ENCODE data around the gene PCGF1.

The PCGF1 gene

GRCh38 chr2:74511104-74511989 lies 3.9 kb upstream of the PCGF1 start:
- no peak overlapping the region for H3K4me3 ChIP-seq (ENCODE audit: low read depth, low read length)
- H3K27me3 ChIP-seq (replicated peaks), result peaks cover 52% of the 10 kb centered on the region
- no peaks in the 10 kb centered on the region for H3K36me3 ChIP-seq (replicated peaks)
- no peak for TF ChIP-seq CTCF (IDR thresholded peaks at IDR 0.05; ENCODE audit: low read depth, low read length, missing control alignments)
- H3K27ac ChIP-seq, result no peak overlapping the region
- in situ Hi-C loops (cut with HindIII; ENCODE audit: low pct_ligation_motif_present, low sequenced_read_pairs), result no loop called here
- DNase-seq, result no peak

GRCh38 chr2:74510272-74510671 lies 2.8 kb upstream of the PCGF1 start:
- in situ Hi-C loops (cut with HindIII; ENCODE audit: low pct_ligation_motif_present, low sequenced_read_pairs), result no loop called here
- TF ChIP-seq CTCF (IDR thresholded peaks at IDR 0.05; ENCODE audit: low read depth, low read length, missing control alignments), result no peak
- no peak overlapping the region for H3K27ac ChIP-seq
- DNase-seq, result no peak
- H3K4me3 ChIP-seq (ENCODE audit: low read depth, low read length), result no peak overlapping the region
- peaks cover 7% of the 10 kb centered on the region for H3K36me3 ChIP-seq (replicated peaks)
- H3K27me3 ChIP-seq (replicated peaks), result peaks cover 42% of the 10 kb centered on the region

GRCh38 chr2:74507926-74508520 lies 528 bp upstream of the PCGF1 start:
- peaks cover 19% of the 10 kb centered on the region for H3K27me3 ChIP-seq (replicated peaks)
- in situ Hi-C loops (cut with HindIII; ENCODE audit: low pct_ligation_motif_present, low sequenced_read_pairs), result no loop called here
- peak overlapping the region; percentile 100 for H3K4me3 ChIP-seq (ENCODE audit: low read depth, low read length)
- H3K36me3 ChIP-seq (replicated peaks), result peaks cover 8% of the 10 kb centered on the region
- H3K27ac ChIP-seq, result peak overlapping the region; percentile 97
- TF ChIP-seq CTCF (IDR thresholded peaks at IDR 0.05; ENCODE audit: low read depth, low read length, missing control alignments), result no peak
- DNase-seq, result no peak

- DNase-seq, result no peak
- Histone ChIP-seq H3K4me3 (ENCODE audit: low read depth, low read length) (no peak overlapping the region), H3K36me3 (replicated peaks) (peaks cover 8% of the 10 kb centered on the region), H3K27me3 (replicated peaks) (no peaks in the 10 kb centered on the region), H3K27ac (no peak overlapping the region)
- no peak for TF ChIP-seq CTCF (IDR thresholded peaks at IDR 0.05; ENCODE audit: low read depth, low read length, missing control alignments)
- in situ Hi-C loops (cut with HindIII; ENCODE audit: low pct_ligation_motif_present, low sequenced_read_pairs), result no loop called here
These were observed 1.8 kb downstream of the PCGF1 start for GRCh38 chr2:74505448-74506246.

- Histone ChIP-seq H3K4me3 (ENCODE audit: low read depth, low read length) (peak overlapping the region; percentile 68), H3K36me3 (replicated peaks) (peaks cover 8% of the 10 kb centered on the region), H3K27ac (no peak overlapping the region), H3K27me3 (replicated peaks) (peaks cover 7% of the 10 kb centered on the region)
- no peak for DNase-seq
- in situ Hi-C loops (cut with HindIII; ENCODE audit: low pct_ligation_motif_present, low sequenced_read_pairs), result no loop called here
- TF ChIP-seq CTCF (IDR thresholded peaks at IDR 0.05; ENCODE audit: low read depth, low read length, missing control alignments), result no peak
These were observed 2.9 kb downstream of the PCGF1 start for GRCh38 chr2:74504591-74504990.
